OCI-LY7 (cell line): ENCODE measurements around the gene FLNB. TPM values are rescaled to one million over a fixed set of nuclear protein-coding genes. Genes with fewer than 3 reads are reported as not detected.

Experiments used
- BruUV-seq: library from RNA; stranded (reverse); fragments of 400-500 nt; replicated peaks from 2 replicates; lab custom pipeline; 2021; lab: Mats Ljungman, UMichigan
- CTCF ChIA-PET: fragments of 300-600 bp; sonication (Branson Sonifier 250); formaldehyde crosslinking; loops from one replicate; lab custom pipeline; 2022; ENCODE audit warnings: antibody characterized with exemption; ENCODE audit not compliant: unreplicated experiment; lab: Charles Lee
- POLR2A ChIA-PET: fragments of 300-600 bp; sonication (Branson Sonifier 250); formaldehyde crosslinking; loops from one replicate; lab custom pipeline; 2022; ENCODE audit warnings: antibody characterized with exemption; lab: Charles Lee
- DNase-seq: peaks from one replicate; pipeline ENCODE4 v3.0.0-alpha.2; 2015; ENCODE audit warnings: low spot score
- H2AFZ ChIP-seq: fragments of 200-600 bp; sonication (generic), shearing (Covaris generic); 2 replicates; pipeline ENCODE4 v1.6.1; 2014; ENCODE audit warnings: mild to moderate bottlenecking, antibody characterized with exemption, low read length, moderate library complexity
- H3K27ac ChIP-seq: fragments of 200-600 bp; sonication (generic); 2 replicates; pipeline ENCODE4 v1.5.1; 2014; ENCODE audit warnings: mixed run types, low read depth, mild to moderate bottlenecking, moderate library complexity, low read length, inconsistent platforms; ENCODE audit not compliant: poor library complexity, severe bottlenecking
- H3K36me3 ChIP-seq: fragments of 200-600 bp; sonication (generic); 2 replicates; pipeline ENCODE4 v1.6.1; 2014; ENCODE audit warnings: mild to moderate bottlenecking, antibody characterized with exemption, low read length, moderate library complexity, mixed read lengths; ENCODE audit not compliant: insufficient read depth
- H3K4me1 ChIP-seq: fragments of 200-600 bp; sonication (generic); 2 replicates; pipeline ENCODE4 v1.5.1; 2014; ENCODE audit warnings: mild to moderate bottlenecking, low read length; ENCODE audit not compliant: insufficient read depth, poor library complexity, severe bottlenecking
- H3K4me2 ChIP-seq: fragments of 200-600 bp; sonication (generic); 2 replicates; pipeline ENCODE4 v1.6.1; 2014; ENCODE audit warnings: mild to moderate bottlenecking, low read length
- H3K4me3 ChIP-seq: fragments of 200-600 bp; sonication (generic); 2 replicates; pipeline ENCODE4 v1.5.1; 2014; ENCODE audit warnings: mild to moderate bottlenecking, low read depth, low read length; ENCODE audit not compliant: poor library complexity, severe bottlenecking
- H3K79me2 ChIP-seq: fragments of 200-600 bp; sonication (generic); 2 replicates; pipeline ENCODE4 v1.6.1; 2016; ENCODE audit warnings: low read depth, mild to moderate bottlenecking, low read length, moderate library complexity, mixed read lengths; ENCODE audit not compliant: insufficient read depth
- H3K9me2 ChIP-seq: fragments of 200-600 bp; sonication (generic); 2 replicates; pipeline ENCODE4 v1.6.1; 2016; ENCODE audit warnings: mild to moderate bottlenecking, low read length, mixed read lengths; ENCODE audit not compliant: insufficient read depth
- H3K9me3 ChIP-seq: fragments of 200-600 bp; sonication (generic); 2 replicates; pipeline ENCODE4 v1.6.1; 2014; ENCODE audit warnings: mild to moderate bottlenecking, mixed run types, low read length, mixed read lengths
- H4K20me1 ChIP-seq: fragments of 200-600 bp; sonication (generic); 2 replicates; pipeline ENCODE4 v1.6.1; 2014; ENCODE audit warnings: mild to moderate bottlenecking, antibody characterized with exemption, low read length, moderate library complexity, mixed read lengths; ENCODE audit not compliant: insufficient read depth
- CTCF ChIP-seq: fragments of 200-600 bp; sonication (generic); conservative IDR thresholded peaks from 2 replicates; pipeline ENCODE4 v1.5.1; 2014; ENCODE audit warnings: mild to moderate bottlenecking, antibody characterized with exemption, low read length, moderate library complexity, mixed read lengths
- EZH2phosphoT487 ChIP-seq: fragments of 200-600 bp; sonication (generic); IDR thresholded peaks from 2 replicates; pipeline ENCODE4 v1.6.1; 2018; ENCODE audit warnings: low read depth, borderline replicate concordance, mild to moderate bottlenecking, mixed run types, antibody characterized with exemption, low read length, moderate library complexity, mixed read lengths
- intact Hi-C: fragments of 100-400 bp; cut with micrococcal nuclease; formaldehyde crosslinking; loops from one replicate; pipeline ENCODE4 v1.10.0; 2022; ENCODE audit not compliant: unreplicated experiment
- total RNA-seq, 2 experiments: library from RNA; depleted of rRNA in 1 of 2; stranded (reverse); fragments of >200 nt in 1 of 2; shearing (Covaris generic) in 1 of 2; gene quantifications; 2 replicates each; pipeline ENCODE4 v1.2.3, GENCODE V29; 2014 to 2022

Gene FLNB
- total RNA-seq, 2 experiments from 2014 or later = 29.9 to 39.1 TPM

- Histone ChIP-seq H3K4me1 (peaks cover 15% of the 10 kb centered on the region), H3K27ac (no peak overlapping the region), H3K9me2 (no peaks in the 10 kb centered on the region), H3K36me3 (no peaks in the 10 kb centered on the region), H4K20me1 (no peaks in the 10 kb centered on the region), H2AFZ (no peak overlapping the region), H3K9me3 (no peaks in the 10 kb centered on the region), H3K4me2 (no peak overlapping the region), H3K4me3 (no peak overlapping the region), H3K79me2 (no peaks in the 10 kb centered on the region)
- ChIA-PET CTCF (no interaction called here), POLR2A (no interaction called here)
- TF ChIP-seq CTCF = no peak
- TF ChIP-seq EZH2phosphoT487 = no peak
- no peak for DNase-seq
- no TSS peak for BruUV-seq
- intact Hi-C loops = loop anchor here (2.0 to 10.0 kb wide), 4 partner anchors 41 to 356 kb away; partner anchors contain the start of gene FLNB
Measured at GRCh38 chr3:58176185-58176530, 167.9 kb downstream of the FLNB start.

- H3K4me2 ChIP-seq = no peak overlapping the region
- no peak overlapping the region for H3K4me3 ChIP-seq
- H4K20me1 ChIP-seq = no peaks in the 10 kb centered on the region
- no peaks in the 10 kb centered on the region for H3K36me3 ChIP-seq
- H3K79me2 ChIP-seq = no peaks in the 10 kb centered on the region
- ChIA-PET CTCF (interaction anchor here (0.6 to 2.2 kb wide), 5 partner anchors 22 to 315 kb away, joined by 3 to 8 read pairs (median 3); partner anchors contain the start of genes HTD2 and RPP14), POLR2A (interaction anchor here (0.7 kb wide), 4 partner anchors 37 to 1332 kb away, joined by 3 to 6 read pairs (median 4); no protein-coding TSS in a partner anchor)
- no peak overlapping the region for H2AFZ ChIP-seq
- H3K4me1 ChIP-seq = peaks cover 15% of the 10 kb centered on the region
- no peaks in the 10 kb centered on the region for H3K9me2 ChIP-seq
- DNase-seq = no peak
- TF ChIP-seq CTCF (no peak), EZH2phosphoT487 (no peak)
- intact Hi-C loops = loop anchor here (1.0 to 10.0 kb wide), 6 partner anchors 40 to 355 kb away; partner anchors contain the start of gene FLNB
- H3K9me3 ChIP-seq = no peaks in the 10 kb centered on the region
- no TSS peak for BruUV-seq
- H3K27ac ChIP-seq = no peak overlapping the region
Measured at GRCh38 chr3:58176827-58177489, 168.7 kb downstream of the FLNB start.
